Activated B cell treated with CpG ODN at 0.5 μM for 24 hours (primary cell): Measurements from ENCODE around the gene OPTN. TPM values are rescaled to one million over a fixed set of nuclear protein-coding genes. Genes with fewer than 3 reads are reported as not detected.
A peak's percentile ranks its signal among the peaks of the same experiment; 100 is the strongest.
"Not testable (repeated sequence)": the region's sequence is repeated elsewhere in the genome, so short reads cannot be mapped to it uniquely, and the experiment has no call there.

Experiments used
- ATAC-seq: fragments of 200-7000 bp; cut with Tn5 transposase; one replicate; pipeline ENCODE4 v1.10.0; 2021; ENCODE audit warnings: low read depth, mild to moderate bottlenecking, moderate library complexity
- CTCF ChIA-PET: fragments of 350-600 bp; sonication (Branson Sonifier 250); formaldehyde crosslinking; loops from one replicate; lab custom pipeline; 2021; ENCODE audit warnings: antibody characterized with exemption; lab: Charles Lee
- POLR2A ChIA-PET: fragments of 350-600 bp; sonication (Branson Sonifier 250); formaldehyde crosslinking; loops from one replicate; lab custom pipeline; 2021; ENCODE audit warnings: antibody characterized with exemption; lab: Charles Lee
- DNase-seq: peaks from one replicate; pipeline ENCODE4 v3.0.0; 2022
- H3K27ac Mint-ChIP-seq: one replicate; pipeline ENCODE4 v1.8.0; 2020; ENCODE audit warnings: mixed read lengths
- H3K27me3 Mint-ChIP-seq: one replicate; pipeline ENCODE4 v1.8.0; 2021; ENCODE audit warnings: mixed read lengths
- H3K36me3 Mint-ChIP-seq: one replicate; pipeline ENCODE4 v1.8.0; 2021; ENCODE audit warnings: low read depth, mixed read lengths
- H3K4me1 Mint-ChIP-seq: one replicate; pipeline ENCODE4 v1.8.0; 2021; ENCODE audit warnings: mixed read lengths
- H3K4me3 Mint-ChIP-seq: one replicate; pipeline ENCODE4 v1.8.0; 2020; ENCODE audit warnings: mild to moderate bottlenecking, mixed read lengths
- H3K9me3 Mint-ChIP-seq: one replicate; pipeline ENCODE4 v1.8.0; 2020; ENCODE audit warnings: mixed read lengths
- CTCF ChIP-seq: fragments of 200-600 bp; IDR thresholded peaks from one replicate; pipeline ENCODE4 v1.8.0; 2022; ENCODE audit warnings: antibody characterized with exemption, mild to moderate bottlenecking
- intact Hi-C: fragments of 100-400 bp; cut with micrococcal nuclease; formaldehyde crosslinking; loops from one replicate; pipeline ENCODE4 v1.15.1; 2024
- total RNA-seq: library from RNA; stranded (reverse); gene quantifications from 2 replicates; pipeline ENCODE4 v1.2.3, GENCODE V29; 2022

Gene OPTN
- total RNA-seq, 1 donor from 2014 or later: 34.9 TPM

GRCh38 chr10:13152296-13152695 lies 52.3 kb downstream of the OPTN start:
- ATAC-seq (no peak), DNase-seq (no peak)
- ChIA-PET POLR2A (no interaction called here), CTCF (interaction anchor here (0.6 kb wide), 1 partner anchor 561 kb away, joined by 3 read pairs; no protein-coding TSS in a partner anchor)
- TF ChIP-seq CTCF: no peak
- Mint-ChIP-seq H3K9me3 (peaks cover 5% of the 10 kb centered on the region), H3K4me3 (no peak overlapping the region), H3K4me1 (no peaks in the 10 kb centered on the region), H3K36me3 (no peaks in the 10 kb centered on the region), H3K27me3 (no peaks in the 10 kb centered on the region), H3K27ac (no peak overlapping the region)
- intact Hi-C loops: no loop called here

GRCh38 chr10:13155860-13156259 lies 55.9 kb downstream of the OPTN start:
- intact Hi-C loops, H3K4me3 Mint-ChIP-seq, H3K27me3 Mint-ChIP-seq, CTCF ChIA-PET, ATAC-seq, H3K9me3 Mint-ChIP-seq, POLR2A ChIA-PET, H3K36me3 Mint-ChIP-seq, H3K4me1 Mint-ChIP-seq, DNase-seq, H3K27ac Mint-ChIP-seq: not testable (repeated sequence)

- no peak for ATAC-seq
Observed at GRCh38 chr10:13158401-13158800, 58.4 kb downstream of the OPTN start.

GRCh38 chr10:13160934-13161856 lies 61.2 kb downstream of the OPTN start, which contains the start of gene MCM10:
MCM10 (plus strand) TSS chr10:13161558; CDS start chr10:13164203, 2,645 bp downstream.
- Mint-ChIP-seq H3K36me3 (no peaks in the 10 kb centered on the region), H3K27ac (peak within 1 kb of the TSS; percentile 43), H3K9me3 (peaks cover 2% of the 10 kb centered on the region), H3K4me3 (peak within 1 kb of the TSS; percentile 89), H3K27me3 (no peaks in the 10 kb centered on the region), H3K4me1 (peaks cover 14% of the 10 kb centered on the region)
- intact Hi-C loops: loop anchor here (1.0 to 2.0 kb wide), 8 partner anchors 62 to 616 kb away; partner anchors contain the start of genes PRPF18 and SEPHS1
- ChIA-PET POLR2A (interaction anchor here (0.6 to 3.2 kb wide), 3 partner anchors 88 to 141 kb away, joined by 6 to 15 read pairs (median 9); partner anchors contain the start of gene PHYH), CTCF (interaction anchor here (0.9 to 4.6 kb wide), 4 partner anchors 10 to 192 kb away, joined by 3 to 32 read pairs (median 10); no protein-coding TSS in a partner anchor)
- DNase-seq (peak; percentile 88), ATAC-seq (peak; percentile 100)
- TF ChIP-seq CTCF: peak; percentile 77

More at GRCh38 chr10:13158401-13158800, 58.4 kb downstream of the OPTN start:
- peak overlapping the region; percentile 59 for H3K27ac Mint-ChIP-seq
- ChIA-PET POLR2A (interaction anchor here (0.7 kb wide), 1 partner anchor 41 kb away, joined by 3 read pairs; no protein-coding TSS in a partner anchor), CTCF (interaction anchor here (4.6 kb wide), 1 partner anchor 144 kb away, joined by 32 read pairs; no protein-coding TSS in a partner anchor)
- no peak for TF ChIP-seq CTCF
- H3K9me3 Mint-ChIP-seq: peaks cover 2% of the 10 kb centered on the region
- H3K4me1 Mint-ChIP-seq: peaks cover 14% of the 10 kb centered on the region
- peak overlapping the region; percentile 73 for H3K4me3 Mint-ChIP-seq
- no peaks in the 10 kb centered on the region for H3K36me3 Mint-ChIP-seq
- no peak for DNase-seq
- no peaks in the 10 kb centered on the region for H3K27me3 Mint-ChIP-seq
- intact Hi-C loops: no loop called here

- TF ChIP-seq CTCF: no peak
- DNase-seq: no peak
- H3K4me1 Mint-ChIP-seq: peaks cover 14% of the 10 kb centered on the region
- no peaks in the 10 kb centered on the region for H3K36me3 Mint-ChIP-seq
- no peak for ATAC-seq
- ChIA-PET CTCF (interaction anchor here (0.9 to 4.6 kb wide), 3 partner anchors 10 to 191 kb away, joined by 3 to 32 read pairs (median 16); no protein-coding TSS in a partner anchor), POLR2A (interaction anchor here (1.8 to 3.2 kb wide), 2 partner anchors 138 to 140 kb away, joined by 9 to 15 read pairs; partner anchors contain the start of gene PHYH)
- peaks cover 2% of the 10 kb centered on the region for H3K9me3 Mint-ChIP-seq
- peak overlapping the region; percentile 89 for H3K4me3 Mint-ChIP-seq
- intact Hi-C loops: loop anchor here (1.0 to 2.0 kb wide), 8 partner anchors 63 to 615 kb away; partner anchors contain the start of genes PRPF18 and SEPHS1
- H3K27me3 Mint-ChIP-seq: no peaks in the 10 kb centered on the region
- H3K27ac Mint-ChIP-seq: no peak overlapping the region
Observed at GRCh38 chr10:13161857-13162271, 61.9 kb downstream of the OPTN start.
